ENCODE data around the gene MTRF1L. TPM values are rescaled to one million over a fixed set of nuclear protein-coding genes. Genes with fewer than 3 reads are reported as not detected.
A peak's percentile ranks its signal among the peaks of the same experiment; 100 is the strongest.

The MTRF1L gene
- total RNA-seq, 2 donors from 2014 or later = 17.3 to 18.7 TPM

DNA sequence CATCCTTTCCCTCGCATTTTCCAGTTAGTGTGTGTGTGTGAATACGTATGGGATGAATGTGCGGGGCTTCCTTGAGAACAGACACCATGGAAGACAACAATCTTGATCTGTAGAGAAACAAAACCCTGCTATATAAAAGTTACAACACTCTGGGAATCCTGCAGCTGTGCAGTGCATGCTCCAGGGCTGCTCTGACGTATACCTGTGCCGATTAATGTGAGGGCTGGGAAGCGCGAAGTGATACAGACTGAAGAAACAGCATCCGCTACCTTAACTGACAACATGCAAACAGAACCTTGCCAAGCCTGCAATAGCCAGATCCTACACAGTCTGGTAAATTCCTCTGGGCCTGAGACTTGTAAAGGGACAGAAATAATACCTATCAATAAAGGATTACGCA, 31.6 kb upstream of the MTRF1L start:
- Mint-ChIP-seq H3K27me3 (ENCODE audit: insufficient read depth) (no peaks in the 10 kb centered on the region), H3K27ac (no peak overlapping the region), H3K36me3 (ENCODE audit: low read depth) (no peaks in the 10 kb centered on the region), H3K4me3 (no peak overlapping the region), H3K9me3 (no peaks in the 10 kb centered on the region), H3K4me1 (peaks cover 14% of the 10 kb centered on the region)
- TF ChIP-seq, protein P1, sequence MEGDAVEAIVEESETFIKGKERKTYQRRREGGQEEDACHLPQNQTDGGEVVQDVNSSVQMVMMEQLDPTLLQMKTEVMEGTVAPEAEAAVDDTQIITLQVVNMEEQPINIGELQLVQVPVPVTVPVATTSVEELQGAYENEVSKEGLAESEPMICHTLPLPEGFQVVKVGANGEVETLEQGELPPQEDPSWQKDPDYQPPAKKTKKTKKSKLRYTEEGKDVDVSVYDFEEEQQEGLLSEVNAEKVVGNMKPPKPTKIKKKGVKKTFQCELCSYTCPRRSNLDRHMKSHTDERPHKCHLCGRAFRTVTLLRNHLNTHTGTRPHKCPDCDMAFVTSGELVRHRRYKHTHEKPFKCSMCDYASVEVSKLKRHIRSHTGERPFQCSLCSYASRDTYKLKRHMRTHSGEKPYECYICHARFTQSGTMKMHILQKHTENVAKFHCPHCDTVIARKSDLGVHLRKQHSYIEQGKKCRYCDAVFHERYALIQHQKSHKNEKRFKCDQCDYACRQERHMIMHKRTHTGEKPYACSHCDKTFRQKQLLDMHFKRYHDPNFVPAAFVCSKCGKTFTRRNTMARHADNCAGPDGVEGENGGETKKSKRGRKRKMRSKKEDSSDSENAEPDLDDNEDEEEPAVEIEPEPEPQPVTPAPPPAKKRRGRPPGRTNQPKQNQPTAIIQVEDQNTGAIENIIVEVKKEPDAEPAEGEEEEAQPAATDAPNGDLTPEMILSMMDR (conservative IDR thresholded peaks at IDR 0.05) = no peak
- no peaks in the 10 kb centered on the region for H3K36me3 ChIP-seq (ENCODE audit: control insufficient read depth, insufficient read depth, low read length)
- H3K27ac ChIP-seq (ENCODE audit: low read depth, low read length) = no peak overlapping the region
- no peak overlapping the region for H3K9ac ChIP-seq (ENCODE audit: extremely low read depth, low read length, poor library complexity, severe bottlenecking)
- no peak overlapping the region for H3K4me3 ChIP-seq (ENCODE audit: low read length)
- no peaks in the 10 kb centered on the region for H3K4me1 ChIP-seq (ENCODE audit: control insufficient read depth, insufficient read depth, low read length)
- DNase-seq = no peak
- H3K9me3 ChIP-seq (ENCODE audit: control insufficient read depth, low read length) = no peaks in the 10 kb centered on the region
- WGBS, 2 experiments (ENCODE audit: insufficient coverage in 1 of 2, insufficient read length in 1 of 2) = 93 to 96% methylated on average over 3 to 9 of the region's 9 CpGs
- no peaks in the 10 kb centered on the region for H3K27me3 ChIP-seq (ENCODE audit: control insufficient read depth, insufficient read depth, low read length, poor library complexity, severe bottlenecking)

DNA sequence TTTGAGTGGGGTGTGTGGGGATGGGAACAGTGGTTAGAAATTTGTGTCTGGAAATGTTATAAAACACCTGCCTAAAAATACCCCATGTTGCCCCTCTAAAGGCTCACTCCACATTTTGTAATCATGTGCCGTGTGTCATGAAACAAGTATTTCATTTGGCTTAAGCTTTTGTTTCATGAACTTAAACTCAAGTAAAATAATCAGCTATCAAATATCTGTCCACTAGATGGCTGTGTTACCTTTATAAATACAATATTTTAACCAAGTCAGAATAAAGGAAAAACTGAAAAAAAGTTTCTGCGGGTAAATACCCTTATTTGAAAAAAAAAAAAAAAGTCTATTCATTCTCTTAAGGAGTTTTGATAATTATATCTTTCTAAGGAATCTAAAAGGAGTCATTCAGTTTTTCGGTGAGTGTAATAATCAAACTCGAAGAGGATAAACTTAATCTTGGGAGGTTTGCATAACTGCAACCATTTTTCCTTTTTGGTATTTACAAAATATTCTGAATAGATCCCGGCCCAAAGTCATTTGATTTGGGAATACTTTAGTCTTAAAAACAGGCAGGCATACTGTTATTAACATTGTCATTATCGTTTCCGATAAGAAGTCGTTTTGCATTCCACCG, 29.9 kb upstream of the MTRF1L start:
- no peak overlapping the region for H3K4me3 Mint-ChIP-seq
- Histone ChIP-seq H3K27me3 (ENCODE audit: control insufficient read depth, insufficient read depth, low read length, poor library complexity, severe bottlenecking) (no peaks in the 10 kb centered on the region), H3K4me1 (ENCODE audit: control insufficient read depth, insufficient read depth, low read length) (no peaks in the 10 kb centered on the region), H3K9ac (ENCODE audit: extremely low read depth, low read length, poor library complexity, severe bottlenecking) (no peak overlapping the region), H3K4me3 (ENCODE audit: low read length) (no peak overlapping the region), H3K9me3 (ENCODE audit: control insufficient read depth, low read length) (no peaks in the 10 kb centered on the region), H3K27ac (ENCODE audit: low read depth, low read length) (no peak overlapping the region), H3K36me3 (ENCODE audit: control insufficient read depth, insufficient read depth, low read length) (no peaks in the 10 kb centered on the region)
- TF ChIP-seq, protein P1 (conservative IDR thresholded peaks at IDR 0.05) = peak; percentile 64
- H3K36me3 Mint-ChIP-seq (ENCODE audit: low read depth) = no peaks in the 10 kb centered on the region
- H3K27ac Mint-ChIP-seq = no peak overlapping the region
- no peaks in the 10 kb centered on the region for H3K9me3 Mint-ChIP-seq
- H3K4me1 Mint-ChIP-seq = peaks cover 14% of the 10 kb centered on the region
- WGBS, 2 experiments (ENCODE audit: insufficient coverage in 1 of 2, insufficient read length in 1 of 2) = 92 to 100% methylated on average over 2 to 8 of the region's 9 CpGs
- no peaks in the 10 kb centered on the region for H3K27me3 Mint-ChIP-seq (ENCODE audit: insufficient read depth)
- no peak for DNase-seq

DNA sequence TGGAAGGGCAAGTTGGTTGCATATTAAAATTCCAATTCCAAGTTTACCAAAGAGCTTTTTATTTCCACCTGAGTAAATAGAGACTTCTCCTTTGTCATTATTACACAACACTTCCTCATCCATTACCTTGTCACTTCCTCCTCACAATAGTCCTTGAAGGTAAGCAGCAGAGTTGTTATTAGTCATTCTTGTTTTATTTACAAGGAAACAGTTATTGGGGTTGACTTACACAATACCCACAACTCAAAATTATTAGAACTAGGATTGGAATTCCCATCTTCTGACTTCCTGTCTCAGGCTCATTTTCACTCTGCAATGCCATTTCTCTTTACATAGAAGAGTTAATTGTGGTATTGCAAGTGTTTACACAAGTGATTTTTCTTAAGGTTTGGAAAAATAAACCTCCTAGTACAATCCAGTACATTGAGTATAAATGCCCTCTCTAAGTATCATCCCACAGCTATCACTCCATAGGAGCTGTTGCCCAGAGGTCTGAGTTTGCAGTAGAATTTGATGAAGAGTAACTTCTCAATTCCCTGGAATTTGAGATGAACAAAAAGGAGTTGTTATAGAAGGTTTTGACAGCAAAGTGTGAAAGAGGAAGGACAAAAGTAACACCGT, 28.9 kb upstream of the MTRF1L start:
- H3K4me1 Mint-ChIP-seq = peaks cover 14% of the 10 kb centered on the region
- no peaks in the 10 kb centered on the region for H3K36me3 Mint-ChIP-seq (ENCODE audit: low read depth)
- 74% methylated on average over 1 of the region's 1 CpG; no CpG with 5 or more reads in 1 of the 2 experiments for WGBS, 2 experiments (ENCODE audit: insufficient coverage in 1 of 2, insufficient read length in 1 of 2)
- H3K4me3 Mint-ChIP-seq = no peak overlapping the region
- Histone ChIP-seq H3K4me3 (ENCODE audit: low read length) (no peak overlapping the region), H3K27me3 (ENCODE audit: control insufficient read depth, insufficient read depth, low read length, poor library complexity, severe bottlenecking) (no peaks in the 10 kb centered on the region), H3K36me3 (ENCODE audit: control insufficient read depth, insufficient read depth, low read length) (no peaks in the 10 kb centered on the region), H3K9me3 (ENCODE audit: control insufficient read depth, low read length) (no peaks in the 10 kb centered on the region), H3K4me1 (ENCODE audit: control insufficient read depth, insufficient read depth, low read length) (no peaks in the 10 kb centered on the region), H3K9ac (ENCODE audit: extremely low read depth, low read length, poor library complexity, severe bottlenecking) (no peak overlapping the region), H3K27ac (ENCODE audit: low read depth, low read length) (no peak overlapping the region)
- H3K27ac Mint-ChIP-seq = no peak overlapping the region
- no peaks in the 10 kb centered on the region for H3K9me3 Mint-ChIP-seq
- TF ChIP-seq, protein P1 (conservative IDR thresholded peaks at IDR 0.05) = no peak
- DNase-seq = no peak
- no peaks in the 10 kb centered on the region for H3K27me3 Mint-ChIP-seq (ENCODE audit: insufficient read depth)

Measured in endodermal cell (in vitro differentiated cells).